ENCODE data around the gene ZBED4.

The ZBED4 gene

DNA sequence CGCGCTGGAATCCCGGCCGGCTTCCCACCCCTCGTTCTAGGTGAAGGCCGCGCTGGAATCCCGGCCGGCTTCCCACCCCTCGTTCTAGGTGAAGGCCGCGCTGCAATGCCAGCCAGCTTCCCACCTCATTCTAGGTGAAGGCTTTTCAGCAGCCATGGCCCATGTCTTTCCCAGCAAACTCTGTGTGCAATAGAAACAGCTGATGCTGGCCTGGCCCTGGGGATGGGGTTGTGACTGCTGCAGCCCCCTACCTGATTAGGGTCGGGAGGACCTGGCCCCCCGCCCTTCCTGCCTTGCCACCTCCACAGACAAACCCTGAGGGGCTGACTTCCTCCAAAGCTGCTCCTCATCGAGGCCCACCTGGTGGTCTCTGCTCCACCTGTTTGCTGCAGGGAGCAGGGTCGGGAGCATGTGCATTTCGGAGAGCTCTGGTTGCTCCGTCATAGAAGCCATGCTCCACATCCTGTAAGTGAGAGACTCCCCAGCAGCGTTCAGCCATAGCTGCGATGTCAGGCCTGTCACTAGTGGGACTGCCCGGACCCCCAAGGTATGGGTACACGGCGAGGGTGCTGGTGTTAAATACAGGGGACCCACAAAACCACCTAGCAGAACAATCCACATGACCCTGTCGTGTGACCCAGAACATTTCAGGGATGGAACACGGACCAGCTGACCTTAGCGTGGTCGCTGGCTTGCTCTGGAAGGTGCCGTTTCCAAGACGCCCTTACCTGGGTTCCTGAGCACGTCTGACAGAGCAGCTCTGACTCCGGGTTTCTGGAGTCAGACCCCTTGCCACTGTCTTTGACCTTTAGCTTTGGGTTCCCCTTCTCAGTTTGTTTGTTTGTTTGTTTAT, 3.3 kb downstream of the ZBED4 start:
- no peak for FAIRE-seq

DNA sequence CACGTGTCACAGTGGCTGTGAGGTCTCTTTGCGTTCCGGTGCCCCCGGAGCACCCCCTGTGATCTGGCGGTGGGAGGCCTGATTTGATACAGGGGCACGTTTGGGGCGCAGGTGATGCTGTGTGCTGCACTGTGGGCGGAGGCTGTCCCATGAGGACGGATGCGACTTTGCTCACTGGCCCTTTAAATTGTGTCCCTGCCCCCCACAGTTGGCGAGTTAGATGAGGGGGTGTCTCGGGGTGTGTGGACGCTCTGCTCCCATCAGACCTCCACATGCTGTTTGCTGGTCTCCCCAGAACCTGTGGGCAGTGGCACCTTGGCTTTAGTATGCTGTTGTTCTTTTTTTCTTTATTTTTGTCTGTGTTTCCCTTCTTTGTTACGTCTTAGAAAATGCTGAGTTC, 5.2 kb downstream of the ZBED4 start:
- FAIRE-seq: no peak

DNA sequence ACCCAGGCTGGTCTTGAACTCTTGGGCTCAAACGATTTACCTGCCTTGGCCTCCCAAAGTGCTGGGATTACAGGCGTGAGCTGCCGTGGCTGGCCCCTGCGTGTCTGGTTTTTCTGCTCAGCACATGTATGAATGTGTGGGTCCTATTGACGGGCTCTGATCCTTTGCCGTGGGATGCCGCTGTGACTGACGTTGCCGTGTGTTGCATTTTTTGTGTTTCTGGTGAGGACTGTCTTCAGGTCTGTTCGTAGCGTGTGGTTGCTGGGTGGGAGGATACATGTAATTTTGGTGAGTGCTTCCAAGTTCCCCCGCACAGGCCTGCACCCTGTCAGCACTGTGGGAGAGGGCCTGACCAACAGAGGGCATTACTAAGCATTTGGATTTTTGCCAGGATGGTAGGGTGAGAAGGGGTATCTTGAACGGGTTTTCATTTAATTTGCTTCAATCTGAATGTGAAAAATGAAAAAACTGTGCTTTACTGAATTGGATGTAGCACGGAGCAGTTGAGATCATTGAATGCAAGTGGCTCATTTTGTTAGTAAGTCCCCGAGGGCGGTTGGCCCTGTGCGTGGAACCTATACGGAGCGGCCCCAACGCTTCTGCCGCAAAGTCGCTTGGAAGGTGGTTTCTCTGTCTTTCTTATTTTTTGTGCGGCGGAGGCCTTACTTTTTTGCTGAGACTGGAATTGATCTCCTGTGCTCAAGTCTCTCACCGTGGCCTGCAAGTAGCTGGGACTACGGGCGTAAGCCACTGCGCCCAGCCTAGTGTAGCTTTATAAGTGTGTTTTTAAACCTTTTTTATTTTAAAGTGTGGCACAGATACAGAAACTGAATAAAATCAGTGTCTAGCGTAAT, 8.2 kb downstream of the ZBED4 start:
- FAIRE-seq: no peak

DNA sequence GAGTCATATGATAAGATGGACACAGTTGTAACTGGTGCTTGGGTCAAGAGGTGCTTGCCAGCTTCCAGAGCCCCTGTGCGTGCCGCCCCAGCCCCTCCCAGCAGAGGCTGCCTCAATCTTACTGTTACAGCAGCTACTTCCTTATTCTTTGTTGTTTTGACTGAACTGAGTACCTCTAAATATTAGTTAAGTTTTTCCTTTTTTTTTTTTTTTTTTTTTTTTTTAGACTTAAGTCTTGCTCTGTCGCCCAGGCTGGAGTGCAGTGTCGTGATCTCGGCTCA, 8.8 kb downstream of the ZBED4 start:
- no peak for FAIRE-seq

- no peak for FAIRE-seq
Observed at GRCh38 chr22:49863931-49864330, 10.3 kb downstream of the ZBED4 start.

DNA sequence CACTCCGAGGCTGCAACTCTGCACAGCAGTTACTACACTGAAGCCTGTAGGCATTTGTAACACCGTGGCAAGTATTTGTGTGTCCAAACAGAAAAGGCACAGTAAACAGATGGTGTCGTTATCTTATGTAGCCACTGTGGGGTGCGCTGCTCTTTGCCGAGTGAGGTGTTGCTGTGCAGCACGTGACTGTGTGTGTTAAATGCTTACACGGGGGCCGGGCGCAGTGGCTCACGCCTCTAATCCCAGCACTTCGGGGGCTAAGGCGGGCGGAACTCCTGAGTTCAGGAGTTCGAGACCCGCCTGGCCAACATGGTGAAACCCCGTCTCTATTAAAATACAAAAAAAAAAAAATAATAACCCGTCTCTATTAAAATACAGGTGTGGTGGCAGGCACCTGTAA, 11.5 kb downstream of the ZBED4 start:
- no peak for FAIRE-seq

- FAIRE-seq: no peak
Observed at GRCh38 chr22:49866134-49866533, 12.5 kb downstream of the ZBED4 start.

DNA sequence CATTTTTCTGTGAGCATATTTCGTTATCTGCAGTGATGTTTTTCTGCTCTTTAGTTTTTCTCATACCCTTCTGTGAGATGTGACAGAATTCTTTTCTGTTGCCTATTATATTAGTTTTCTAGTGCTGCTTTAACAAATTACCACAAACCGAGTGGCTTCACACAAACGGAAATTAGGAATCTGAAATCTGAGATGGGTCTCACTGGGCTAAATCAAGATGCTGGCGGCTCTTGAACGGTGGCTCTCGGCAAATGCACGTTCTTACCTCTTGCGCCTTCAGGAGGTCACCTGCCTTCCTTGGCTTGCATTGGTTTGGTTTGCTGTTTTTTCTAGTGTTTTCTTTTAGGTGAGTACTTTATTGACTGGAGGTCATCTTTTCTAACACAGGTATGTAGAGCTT, 13.0 kb downstream of the ZBED4 start:
- no peak for FAIRE-seq

DNA sequence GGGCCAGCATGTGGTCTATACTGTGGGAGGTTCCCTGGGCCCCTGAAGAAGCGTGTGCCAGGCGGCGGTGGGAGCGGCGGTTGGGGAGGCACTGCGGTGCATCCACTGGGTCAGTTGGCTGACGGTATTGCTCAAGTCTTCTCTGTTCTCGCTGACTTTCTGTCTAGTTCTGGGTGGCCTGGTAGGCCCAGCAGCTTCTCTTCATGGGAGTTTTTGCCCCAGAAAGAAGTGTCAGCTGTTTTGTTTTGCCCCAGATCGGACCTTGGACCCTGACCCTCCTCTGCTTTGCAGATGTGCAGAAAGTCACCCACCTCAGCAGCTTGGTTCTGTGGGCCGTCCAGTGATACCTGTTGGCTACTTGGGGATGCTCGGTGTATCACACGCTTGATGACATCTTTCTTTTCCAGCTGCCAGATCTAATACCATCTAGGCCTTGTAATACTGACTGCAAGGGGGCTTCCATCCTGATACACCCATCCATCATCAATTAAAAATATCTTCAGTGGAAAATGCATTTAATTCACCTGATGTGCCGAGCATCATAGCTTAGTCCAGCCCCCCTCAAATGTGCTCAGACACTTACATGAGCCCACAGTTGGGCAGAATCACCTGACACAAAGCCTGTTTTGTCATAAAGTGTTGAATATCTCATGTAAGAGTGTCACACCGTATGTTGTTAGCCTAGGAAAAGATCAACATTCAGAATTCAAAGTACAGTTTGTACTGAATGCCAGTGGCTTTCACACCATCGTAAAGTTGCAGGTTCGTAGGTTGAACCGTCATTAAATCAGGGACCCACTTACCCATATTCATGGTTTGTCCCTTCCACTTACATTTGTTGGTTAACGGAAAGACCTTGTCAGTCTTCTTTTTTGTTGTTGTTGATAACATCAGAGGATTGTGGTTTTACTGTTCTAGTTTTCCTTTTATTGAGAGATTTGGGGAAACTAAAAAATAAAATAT, 13.9 kb downstream of the ZBED4 start:
- no peak for FAIRE-seq

DNA sequence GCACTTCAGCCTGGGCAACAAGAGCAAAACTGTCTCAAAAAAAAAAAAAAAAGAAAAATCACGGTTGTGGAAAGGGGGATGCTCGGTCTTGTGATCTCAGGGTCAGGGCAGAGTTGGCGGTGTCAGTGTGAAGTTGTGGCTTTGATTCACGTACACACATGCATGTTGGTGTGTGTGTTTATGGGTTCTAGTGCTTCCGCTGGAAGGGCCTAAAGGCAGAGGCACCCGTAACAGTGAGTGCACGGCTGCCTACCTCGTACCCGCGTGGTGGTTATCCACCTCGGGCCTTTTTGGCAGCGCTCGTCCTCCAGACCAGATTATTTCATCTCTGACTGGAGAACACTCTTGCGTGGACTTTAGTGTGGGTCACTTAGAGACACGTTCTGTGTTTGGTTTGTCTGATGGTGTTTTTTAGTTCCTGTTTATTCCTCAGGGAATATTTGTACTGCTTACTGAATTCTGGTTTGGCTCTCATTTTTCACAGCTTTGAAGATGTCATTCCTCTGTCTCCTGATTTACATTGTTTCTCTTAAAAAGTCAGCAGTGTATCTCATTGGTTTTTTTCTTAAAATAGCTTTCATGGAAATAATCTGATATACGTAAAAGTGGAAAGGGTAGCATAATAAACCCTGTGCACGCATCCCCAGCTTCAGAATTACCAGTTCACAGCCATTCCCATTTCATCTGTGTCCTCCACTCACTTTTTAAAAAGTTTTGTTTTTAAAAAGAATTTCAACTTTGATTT, 15.6 kb downstream of the ZBED4 start:
- no peak for FAIRE-seq

- FAIRE-seq: no peak
Observed at GRCh38 chr22:49869845-49870712, 16.4 kb downstream of the ZBED4 start.

GRCh38 chr22:49871482-49871881, 17.8 kb downstream of the ZBED4 start:
- FAIRE-seq: no peak

GRCh38 chr22:49872347-49872746, 18.7 kb downstream of the ZBED4 start:
- FAIRE-seq: no peak

DNA sequence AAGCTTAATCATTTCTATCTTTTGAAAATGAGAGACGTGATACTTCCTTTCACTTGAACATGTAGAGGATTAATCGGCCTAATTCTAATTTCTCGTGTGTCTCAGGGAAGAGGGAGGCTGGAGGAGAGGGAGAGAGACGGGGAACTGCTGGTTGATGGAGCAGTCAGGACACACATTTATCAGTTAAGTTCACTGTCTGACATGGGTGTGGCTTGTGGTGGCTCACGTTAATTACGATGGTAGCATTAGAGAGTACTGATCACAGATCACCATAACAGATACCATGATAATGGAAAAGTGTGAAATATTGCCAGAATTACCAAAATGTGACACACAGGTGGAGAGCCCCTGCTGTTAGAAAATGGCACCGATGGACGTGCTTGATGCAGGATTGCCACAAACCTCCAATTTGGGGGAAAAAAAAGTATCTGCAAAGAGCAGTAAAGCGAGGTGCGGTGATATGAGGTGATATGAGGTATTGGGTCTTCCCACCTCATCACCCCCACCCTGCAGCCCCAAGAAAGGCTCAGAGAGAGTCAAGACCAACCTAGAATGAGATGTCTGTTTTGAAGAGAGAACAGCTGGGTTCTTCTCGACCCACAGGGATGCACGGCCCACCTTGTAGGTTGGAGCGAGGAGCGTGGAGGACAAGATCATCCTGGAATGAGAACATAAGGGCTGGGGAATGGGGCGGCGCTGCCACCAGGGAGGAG, 19.7 kb downstream of the ZBED4 start:
- FAIRE-seq: no peak

DNA sequence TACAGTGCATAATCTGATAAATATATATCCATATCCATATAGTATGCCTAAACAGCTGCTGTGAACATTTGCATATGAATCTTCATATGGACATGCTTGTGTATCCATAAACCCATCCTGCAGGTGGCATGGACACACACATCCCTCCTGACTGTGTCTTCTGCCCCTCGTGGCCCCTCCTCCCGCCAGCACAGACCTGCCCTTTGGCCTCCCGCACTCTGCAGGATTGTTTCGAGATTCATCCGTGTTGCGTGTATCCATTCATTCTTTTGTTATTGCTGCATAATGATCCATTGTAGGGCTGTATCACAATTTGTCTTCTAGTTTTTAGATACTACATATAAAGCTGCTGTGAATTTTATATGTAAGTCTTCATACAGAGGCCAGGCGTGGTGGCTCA, 24.0 kb downstream of the ZBED4 start:
- FAIRE-seq: no peak

GRCh38 chr22:49878206-49878605, 24.6 kb downstream of the ZBED4 start:
- no peak for FAIRE-seq

GRCh38 chr22:49879871-49880270, 26.2 kb downstream of the ZBED4 start:
- FAIRE-seq: no peak

GRCh38 chr22:49880281-49880680, 26.6 kb downstream of the ZBED4 start:
- FAIRE-seq: no peak

- FAIRE-seq: no peak
Observed at GRCh38 chr22:49881856-49882255, 28.2 kb downstream of the ZBED4 start.

GRCh38 chr22:49882519-49883293, 29.1 kb downstream of the ZBED4 start:
- no peak for FAIRE-seq

Data from A204.1 (cell line).